Stimulated activated naive CD4-positive, alpha-beta T cell treated with Interleukin-2 at 50 U/mL for 16 hours (primary cell): ENCODE measurements around the gene PFKFB3.
"Not testable (repeated sequence)": the region's sequence is repeated elsewhere in the genome, so short reads cannot be mapped to it uniquely, and the experiment has no call there.

Experiments
- DNase-seq: peaks from one replicate; lab custom pipeline; 2025; lab: John Stamatoyannopoulos, UW

The PFKFB3 gene

DNA sequence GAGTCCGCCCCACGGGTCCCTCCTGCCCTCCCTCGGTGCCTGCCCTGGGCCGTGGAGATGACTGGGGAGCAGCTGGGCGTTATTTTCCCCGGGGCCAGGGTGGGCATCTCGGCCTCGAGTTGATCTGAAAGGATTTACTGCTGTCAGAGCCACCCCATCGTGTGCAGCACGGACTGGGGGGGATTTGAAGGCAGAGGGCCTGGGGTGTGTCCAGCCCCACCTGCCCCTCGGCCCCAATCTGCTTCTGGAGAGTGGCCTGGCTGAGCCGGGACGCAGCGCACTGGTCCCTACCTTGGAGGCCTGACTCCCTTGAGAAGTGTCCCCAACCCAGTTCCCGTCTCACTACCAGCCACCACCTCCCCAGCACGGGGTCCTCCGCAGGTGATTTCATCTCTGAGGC lies 24.2 kb upstream of the PFKFB3 start:
- DNase-seq: no peak

DNA sequence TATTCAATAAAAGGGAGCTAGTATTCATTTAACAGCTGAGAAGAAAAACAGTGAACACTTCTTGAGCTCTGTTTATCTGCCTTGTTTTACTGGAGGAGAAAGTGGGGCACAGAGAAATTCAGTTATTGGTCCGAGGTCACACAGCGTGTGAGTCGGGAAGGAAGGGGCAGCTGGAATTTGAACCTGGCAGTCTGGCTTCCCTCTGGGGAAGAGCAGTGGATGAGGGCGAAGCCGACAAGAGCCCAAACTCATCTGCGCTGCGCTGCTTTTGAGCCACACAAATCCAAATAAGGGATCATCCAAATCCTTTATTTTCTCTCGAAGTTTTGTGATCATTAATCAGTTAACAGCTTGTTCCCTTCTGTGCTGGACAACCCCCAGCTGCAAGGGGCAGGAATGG lies 23.7 kb upstream of the PFKFB3 start:
- DNase-seq: no peak

DNA sequence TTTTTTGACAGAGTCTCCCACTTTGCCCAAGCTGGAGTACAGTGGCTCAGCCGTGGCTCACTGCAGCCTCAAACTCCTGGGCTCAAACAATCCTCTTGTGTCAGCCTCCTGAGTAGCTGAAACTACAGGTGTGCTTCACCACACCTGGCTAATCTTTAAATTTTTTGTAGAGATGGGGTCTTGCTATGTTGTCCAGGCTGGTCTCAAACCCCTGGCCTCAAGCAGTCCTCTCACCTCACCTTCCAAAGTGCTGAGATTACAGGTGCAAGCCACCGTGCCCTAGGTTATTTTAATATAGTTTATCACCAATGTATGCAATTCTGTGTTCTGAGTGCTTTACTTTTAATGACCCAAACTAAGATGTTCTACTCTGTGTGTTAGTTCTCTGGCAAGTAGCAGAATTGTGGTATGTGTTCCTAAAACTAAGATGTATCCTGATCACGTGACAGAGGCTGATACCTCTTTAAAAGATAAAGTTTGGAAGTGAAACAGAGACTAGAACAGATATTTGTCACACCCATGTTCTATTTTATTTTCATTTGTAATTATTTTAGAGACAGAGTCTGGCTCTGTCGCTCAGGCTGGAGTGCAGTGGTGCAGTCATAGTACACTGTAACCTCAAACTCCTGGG lies 22.1 kb upstream of the PFKFB3 start:
- DNase-seq: no peak

DNA sequence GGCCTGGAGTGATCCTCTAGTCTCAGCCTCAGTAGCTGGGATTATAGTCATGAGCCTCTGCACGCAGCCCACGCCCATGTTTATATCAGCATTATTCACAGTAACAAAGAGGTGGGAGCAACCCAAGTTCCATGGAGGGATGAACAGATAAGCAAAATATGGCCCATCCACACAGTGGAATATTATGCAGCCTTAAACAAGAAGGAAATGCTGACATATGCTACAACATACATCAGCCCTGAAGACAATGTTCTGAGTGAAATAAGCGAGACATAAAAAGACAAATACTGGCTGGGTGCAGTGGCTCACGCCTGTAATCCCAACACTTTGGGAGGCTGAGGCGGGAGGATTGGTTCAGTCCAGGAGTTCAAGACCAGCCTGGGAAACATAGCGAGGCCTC lies 21.5 kb upstream of the PFKFB3 start:
- no peak for DNase-seq

DNA sequence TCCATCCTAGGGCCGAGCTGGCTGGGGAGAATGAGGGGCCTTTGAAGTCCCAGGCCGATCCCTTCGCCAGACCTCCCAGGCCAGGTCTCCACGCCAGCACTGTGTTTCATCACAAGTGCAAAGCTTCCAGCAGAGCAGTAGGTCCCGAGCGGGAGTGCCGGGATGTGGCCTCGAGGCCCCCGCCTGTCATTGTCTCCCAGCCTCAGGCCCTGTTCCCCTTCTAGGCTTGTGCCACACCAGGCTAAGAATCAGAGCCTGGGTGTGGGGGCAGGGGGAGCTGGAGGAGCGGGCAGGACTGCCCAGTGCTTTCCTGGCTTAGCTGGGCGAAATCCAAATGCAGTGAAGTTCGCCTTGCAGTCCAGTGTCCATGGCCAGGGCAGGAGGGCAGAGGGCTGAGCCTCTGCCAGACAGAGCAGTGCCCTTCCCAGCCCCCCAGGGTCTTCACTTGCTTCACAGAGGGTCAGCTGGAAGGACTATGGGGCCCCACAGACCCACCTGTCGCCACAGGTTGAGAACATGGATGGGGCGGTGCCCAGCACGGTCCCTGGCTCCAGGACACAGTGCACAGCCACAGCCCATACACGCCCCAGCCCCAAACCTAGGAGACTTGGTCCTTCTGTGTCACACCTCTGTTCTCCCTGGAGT lies 20.2 kb upstream of the PFKFB3 start:
- no peak for DNase-seq

DNA sequence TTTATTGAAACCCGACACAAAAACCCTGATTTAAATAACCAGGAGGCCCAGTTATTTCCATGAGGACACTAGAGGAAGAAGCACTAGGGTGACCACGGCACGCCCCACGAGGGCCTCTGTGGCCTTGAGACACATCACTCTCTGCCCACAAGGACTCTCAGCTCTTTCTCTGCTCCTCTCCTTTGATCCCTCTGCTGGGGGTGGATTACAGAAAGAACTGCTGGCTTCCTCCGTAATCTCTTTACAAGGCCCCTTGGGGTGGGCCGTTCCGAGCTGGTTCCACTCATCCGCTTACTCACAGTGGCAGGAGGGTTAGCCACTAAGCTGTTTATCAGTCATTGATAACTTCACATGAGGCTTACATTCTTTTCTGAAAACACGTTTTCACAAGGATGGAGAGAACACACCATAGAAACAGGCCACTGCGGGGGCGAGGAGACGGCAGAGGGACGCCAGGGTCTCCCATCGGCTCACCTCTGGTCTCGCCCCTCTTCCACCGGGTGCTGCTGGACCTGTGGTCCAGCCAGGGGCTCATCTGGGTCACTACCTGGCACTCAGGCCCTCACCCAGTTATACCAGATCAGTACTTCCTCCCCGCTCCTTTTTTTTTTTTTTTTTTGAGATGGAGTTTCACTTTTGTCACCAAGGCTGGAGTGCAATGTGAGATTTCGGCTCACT lies 17.6 kb upstream of the PFKFB3 start:
- peak; percentile 44 for DNase-seq

DNA sequence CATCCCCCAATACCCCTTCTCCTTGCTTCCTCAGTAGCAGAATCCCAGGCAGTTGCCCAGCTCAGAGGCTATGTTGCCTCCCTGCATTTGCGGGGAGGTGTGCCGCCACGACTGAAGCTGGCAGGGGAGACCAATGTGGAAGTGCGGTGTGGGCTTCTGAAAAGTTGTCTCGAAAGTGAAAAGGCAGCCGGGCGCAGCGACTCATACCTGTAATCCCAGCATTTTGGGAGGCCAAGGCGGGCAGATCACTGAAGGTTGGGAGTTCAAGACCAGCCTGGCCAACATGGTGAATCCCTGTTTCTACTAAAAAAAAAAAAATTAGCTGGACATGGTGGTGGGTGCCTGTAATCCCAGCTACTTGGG lies 15.9 kb upstream of the PFKFB3 start:
- no peak for DNase-seq

DNA sequence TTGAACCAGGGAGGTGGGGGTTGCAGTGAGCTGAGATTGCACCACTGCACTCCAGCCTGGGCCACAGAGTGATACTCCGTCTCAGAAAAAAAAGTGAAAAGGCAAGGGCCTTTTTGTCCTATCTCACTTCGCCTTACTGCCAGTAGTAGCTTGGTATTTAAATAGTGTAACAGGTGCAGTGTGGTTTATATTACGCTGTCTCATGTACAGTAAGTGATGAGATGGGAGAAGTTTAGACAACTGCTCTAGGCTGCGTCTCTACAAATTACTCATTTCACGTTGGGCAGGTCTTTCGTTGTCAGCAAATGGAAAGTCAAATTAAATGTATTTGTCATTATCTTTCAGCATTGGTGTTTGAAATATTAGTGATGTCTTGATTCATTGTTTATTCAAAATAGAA lies 15.5 kb upstream of the PFKFB3 start:
- no peak for DNase-seq

DNA sequence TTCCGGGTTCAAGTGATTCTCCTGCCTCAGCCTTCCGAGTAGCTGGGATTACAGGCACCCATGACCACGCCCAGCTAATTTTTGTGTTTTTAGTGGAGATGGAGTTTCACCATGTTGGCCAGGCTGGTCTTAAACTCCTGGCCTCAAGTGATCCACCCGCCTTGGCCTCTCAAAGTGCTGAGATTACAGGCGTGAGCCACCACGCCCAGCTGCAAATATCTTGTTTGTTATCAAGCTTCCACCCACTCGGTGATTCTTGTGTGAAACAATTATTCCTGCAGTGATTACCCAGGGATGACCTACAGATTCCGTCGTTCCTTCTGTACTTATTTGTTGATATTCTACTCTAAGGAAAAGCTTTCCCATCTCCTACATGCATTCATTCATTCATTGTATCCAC lies 12.7 kb upstream of the PFKFB3 start:
- not testable (repeated sequence) for DNase-seq

DNA sequence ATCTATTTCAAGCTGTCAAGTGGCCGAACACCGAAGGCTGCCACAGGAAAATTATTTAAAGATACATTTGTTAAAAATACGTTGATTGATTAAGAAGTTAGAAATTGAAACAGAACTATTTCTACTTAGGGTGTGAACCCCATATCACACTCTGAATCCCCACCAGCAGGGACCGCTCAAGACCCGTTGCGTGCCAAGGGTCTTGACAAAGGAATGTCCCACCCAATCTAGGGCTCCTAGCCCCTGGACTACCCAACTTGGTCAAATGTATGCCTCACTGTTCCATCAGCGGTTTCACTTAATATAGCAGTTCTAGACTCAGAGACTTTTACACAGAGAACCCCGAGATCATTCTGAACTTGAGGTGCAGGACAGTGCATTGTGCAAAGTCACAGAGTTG lies 11.6 kb upstream of the PFKFB3 start:
- DNase-seq: no peak

DNA sequence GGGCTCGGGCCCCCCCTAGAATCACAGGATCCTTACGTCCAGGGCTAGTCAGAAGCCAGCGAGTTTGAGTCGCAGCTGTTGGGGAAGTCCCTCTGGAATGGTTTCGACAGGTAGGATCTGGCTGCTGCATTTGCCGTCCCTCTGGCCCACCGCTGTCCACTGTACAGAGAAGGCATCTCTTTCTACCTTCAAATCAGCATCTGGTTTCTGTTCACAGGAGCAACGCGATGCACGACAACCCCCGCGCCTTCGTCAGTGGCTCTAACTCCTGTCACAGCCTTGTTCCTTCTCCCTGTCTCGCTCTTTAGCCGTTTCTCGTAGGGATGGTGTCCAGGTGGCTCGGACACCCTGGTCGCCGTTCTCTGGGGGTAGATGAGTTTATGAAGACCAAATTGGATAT lies 11.2 kb upstream of the PFKFB3 start:
- no peak for DNase-seq

DNA sequence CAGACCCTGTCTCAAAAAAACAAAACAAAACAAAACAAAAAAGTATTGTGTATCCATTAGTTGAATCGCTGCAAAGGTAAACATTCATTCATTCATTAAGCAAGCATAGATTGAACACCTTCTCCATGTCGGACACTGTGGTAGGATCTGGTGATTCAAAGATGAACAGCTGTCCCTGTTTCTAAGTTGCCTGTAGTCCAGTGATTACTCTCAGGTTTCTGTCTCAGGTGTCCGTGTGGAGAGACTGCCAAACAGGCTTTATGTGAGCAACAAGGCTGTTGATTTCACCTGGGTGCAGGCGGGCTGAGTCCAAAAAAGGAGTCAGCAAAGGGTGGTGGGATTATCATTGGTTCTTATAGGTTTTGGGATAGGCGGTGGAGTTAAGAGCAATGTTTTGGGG lies 9.4 kb upstream of the PFKFB3 start:
- not testable (repeated sequence) for DNase-seq

DNA sequence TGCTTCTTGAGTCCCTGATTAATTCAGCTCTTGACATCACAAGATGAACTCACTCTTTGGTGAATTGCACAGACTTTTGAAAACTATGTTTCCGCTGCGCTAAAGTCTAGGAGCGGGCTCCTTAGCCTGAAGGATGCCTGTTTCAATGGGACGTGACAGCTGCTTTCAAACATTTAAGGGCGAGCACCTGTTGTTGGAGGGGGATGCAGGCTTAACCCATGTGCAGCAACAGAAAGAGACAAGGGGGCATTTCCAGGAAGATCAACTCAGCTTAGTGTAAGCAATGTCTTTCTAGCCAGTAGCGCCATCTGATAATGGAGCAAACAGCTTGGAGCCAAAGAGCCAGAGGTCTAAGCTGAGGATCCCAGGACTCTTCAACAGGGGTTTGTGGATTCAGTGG lies 8.4 kb upstream of the PFKFB3 start:
- no peak for DNase-seq

DNA sequence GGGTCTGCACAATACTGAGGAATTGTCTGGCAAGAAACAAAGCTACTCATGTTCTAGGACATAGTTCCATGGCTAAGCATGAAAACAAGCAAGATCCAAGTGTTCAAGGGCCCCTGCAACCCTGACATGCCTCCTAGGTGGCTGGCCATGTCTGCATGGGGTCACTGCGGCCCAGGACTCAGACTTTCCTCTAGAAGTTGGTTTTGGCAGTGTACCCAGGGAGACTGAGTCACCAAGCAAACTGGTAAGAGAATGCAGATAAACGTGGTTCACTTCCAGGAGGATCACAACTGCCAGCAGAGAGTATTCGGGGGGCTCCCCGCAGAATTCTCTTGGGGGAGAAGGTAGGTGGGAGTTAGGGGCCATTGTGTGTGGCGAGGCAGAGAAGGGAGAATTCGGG lies 7.4 kb upstream of the PFKFB3 start:
- DNase-seq: no peak

DNA sequence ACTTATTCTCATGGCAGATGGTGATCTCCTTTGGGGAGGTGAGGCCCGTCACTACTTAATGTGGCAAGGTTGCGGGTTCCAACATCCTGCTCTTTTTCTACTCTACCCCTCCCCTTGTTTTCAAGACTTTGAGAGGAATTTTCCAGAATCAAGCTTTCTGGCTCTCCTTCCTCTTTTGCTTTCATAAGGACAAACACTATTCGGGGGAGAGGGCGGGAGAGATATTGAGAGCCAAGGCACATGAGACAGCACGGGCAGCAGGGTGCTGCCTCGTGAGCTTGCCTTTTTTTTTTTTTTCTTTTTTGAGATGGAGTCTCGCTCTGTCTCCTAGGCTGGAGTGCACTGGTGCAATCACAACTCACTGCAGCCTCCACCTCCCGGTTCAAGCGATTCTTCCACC lies 6.9 kb upstream of the PFKFB3 start:
- DNase-seq: no peak

DNA sequence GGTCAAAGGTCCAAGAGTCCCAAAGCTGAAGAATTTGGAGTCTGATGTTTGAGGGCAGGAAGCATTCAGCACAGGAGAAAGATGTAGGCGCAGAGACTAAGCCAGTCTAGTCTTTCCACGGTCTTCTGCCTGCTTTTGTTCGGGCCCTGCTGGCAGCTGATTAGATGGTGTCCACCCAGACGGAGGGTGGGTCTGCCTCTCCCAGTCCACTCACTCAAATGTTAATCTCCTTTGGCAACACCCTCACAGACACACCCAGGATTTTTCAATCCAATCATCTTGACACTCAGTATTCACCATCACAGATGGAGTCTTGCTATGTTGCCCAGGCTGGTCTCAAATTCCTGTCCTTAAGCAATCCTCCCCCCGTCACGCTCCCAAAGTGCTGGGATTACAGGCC lies 6.2 kb upstream of the PFKFB3 start:
- not testable (repeated sequence) for DNase-seq

DNA sequence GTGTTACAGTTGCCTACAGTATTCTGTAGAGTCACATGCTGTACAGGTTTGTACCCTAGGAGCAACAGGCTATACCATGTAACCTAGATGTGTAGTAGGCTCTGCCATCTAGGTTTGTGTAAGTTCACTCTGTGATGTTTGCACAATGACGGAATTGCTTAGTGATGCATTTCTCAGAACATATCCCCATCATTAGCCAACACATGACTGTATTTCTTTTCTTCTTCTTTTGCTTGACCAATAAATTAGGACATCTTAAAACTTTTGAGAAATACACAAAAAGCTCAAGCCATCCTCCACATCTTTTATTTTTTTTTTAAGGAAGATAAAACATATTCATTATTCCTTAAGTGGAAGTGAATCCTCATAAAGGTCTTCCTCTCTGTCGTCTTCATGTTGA lies 5.4 kb upstream of the PFKFB3 start:
- DNase-seq: no peak

DNA sequence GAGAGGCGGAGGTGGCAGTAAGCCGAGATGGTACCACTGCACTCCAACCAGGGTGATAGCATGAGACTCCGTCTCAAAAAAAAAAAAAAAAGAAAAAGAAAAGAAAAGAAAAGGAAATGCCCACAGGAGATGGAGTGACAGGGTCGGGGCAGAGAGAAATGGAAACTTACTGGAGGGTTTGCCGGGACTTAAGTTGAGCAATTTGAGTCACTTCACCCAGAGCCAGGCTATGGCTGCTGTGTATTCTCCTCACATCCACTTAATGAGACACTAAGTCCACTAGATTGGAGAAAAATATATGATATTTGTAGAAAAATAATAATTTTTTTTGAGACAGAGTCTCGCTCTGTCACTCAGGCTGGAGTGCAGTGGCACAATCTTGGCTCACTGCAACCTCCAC lies 4.6 kb upstream of the PFKFB3 start:
- DNase-seq: no peak

DNA sequence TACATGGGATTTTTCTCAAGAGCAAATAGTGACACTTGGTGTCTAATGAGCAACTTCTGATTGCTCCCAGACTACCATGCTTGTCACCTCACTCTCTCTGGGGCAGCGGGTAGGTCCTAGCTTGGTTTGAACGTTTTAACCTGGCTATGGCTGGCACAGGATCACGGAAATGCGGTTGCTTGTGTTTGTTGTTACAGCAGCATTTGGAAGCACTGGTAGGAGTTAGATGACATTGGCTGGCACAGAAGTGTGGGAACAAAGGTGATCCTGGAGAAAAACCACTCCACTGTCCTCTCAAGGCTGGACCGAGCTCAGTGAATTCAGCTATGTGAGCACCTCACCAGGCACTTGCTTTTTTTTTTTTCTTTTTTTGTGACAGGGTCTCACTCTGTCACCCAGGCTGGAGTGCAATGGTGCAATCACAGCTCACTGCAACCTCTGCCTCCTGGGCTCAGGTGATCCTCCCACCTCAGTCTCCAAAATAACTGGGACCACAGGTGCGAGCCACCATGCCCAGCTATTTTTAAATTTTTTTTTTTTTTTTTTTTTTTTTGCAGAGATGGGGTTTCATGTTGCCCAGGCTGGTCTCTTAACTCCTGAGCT lies 3.5 kb upstream of the PFKFB3 start:
- no peak for DNase-seq

DNA sequence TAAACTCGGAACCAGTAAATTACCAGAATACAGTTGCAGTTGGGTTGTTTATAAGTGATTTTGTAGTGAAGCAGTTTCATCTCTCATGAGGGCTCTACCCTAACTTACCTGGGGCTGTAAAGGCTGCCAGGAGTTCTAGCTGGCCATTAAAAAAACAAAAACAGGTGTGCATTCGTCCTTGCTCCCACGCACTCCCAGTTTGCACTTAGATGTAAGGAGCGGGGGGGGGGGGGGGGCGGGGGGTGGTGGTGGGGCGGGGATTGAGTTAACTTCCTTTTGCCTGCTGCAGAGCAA lies 2.3 kb upstream of the PFKFB3 start:
- DNase-seq: no peak

DNA sequence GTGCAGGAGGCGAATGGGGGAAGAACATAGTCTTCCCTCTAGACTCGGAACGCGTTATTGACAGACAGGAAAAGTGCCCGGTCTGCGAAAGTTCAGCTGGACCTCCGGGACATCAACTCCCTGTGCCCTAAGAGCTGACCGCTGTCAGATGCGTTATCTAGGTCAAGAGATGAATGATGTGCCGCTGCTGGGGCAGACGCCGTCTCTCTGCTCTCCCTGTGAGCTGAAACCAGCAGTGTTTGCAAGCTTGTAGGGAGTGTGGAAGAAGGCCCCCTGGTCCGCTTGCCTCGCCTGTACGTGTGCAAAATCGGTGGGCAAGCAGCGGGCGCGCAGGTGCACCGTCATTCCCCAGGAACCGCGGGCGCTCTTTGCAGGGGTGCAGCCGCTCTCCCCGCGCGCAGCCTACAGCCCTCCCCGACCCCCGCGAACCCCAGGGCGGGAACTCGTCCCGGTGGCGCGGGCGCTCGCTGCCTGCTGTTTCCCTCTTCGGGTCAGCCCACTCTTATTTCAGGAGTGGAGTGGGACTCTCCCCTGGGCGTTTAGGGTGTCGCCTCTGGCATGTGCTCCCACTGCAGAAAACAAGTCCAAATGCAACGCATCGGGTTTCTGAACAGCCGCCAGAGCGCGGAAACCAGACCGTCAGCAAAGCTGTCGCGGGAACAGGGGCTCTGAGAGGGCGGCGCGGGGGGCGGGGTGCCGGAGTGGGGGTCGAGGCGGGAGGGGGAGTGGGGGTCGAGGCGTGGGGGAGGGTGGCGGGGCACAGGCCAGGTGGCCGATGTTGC lies 1.8 kb upstream of the PFKFB3 start:
- peak; percentile 40 for DNase-seq

DNA sequence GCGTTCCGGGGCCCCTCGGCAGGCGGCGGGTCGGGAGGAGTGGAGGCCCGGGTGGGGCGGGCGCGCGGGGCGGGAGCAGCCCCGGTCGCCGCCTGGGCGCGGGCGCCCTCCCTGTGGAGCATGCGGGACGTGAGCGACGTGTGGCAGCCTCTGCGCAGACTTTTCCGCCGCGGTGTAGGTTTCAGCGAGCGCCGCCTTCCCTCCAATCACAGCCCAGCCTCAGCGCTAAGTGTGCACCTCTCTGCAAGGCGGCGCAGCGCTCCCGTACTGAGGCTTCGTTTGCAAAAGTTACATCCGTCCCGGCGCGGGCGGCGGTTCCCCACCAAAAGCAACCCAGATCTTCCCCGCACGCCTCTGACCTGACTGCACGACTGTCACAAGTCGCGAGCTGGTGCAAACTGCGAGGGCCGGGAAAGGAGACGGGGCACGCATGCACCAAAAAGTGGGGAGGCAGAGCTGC lies 1.2 kb upstream of the PFKFB3 start:
- peak; percentile 81 for DNase-seq
